T follicular helper cell (primary cell): ENCODE data around the gene LARP1.
"Not testable (repeated sequence)": the region's sequence is repeated elsewhere in the genome, so short reads cannot be mapped to it uniquely, and the experiment has no call there.

ENCODE experiments used
- DNase-seq: peaks from one replicate; pipeline ENCODE4 v3.0.0-alpha.2; 2020; ENCODE audit warnings: low read depth

The LARP1 gene

DNA sequence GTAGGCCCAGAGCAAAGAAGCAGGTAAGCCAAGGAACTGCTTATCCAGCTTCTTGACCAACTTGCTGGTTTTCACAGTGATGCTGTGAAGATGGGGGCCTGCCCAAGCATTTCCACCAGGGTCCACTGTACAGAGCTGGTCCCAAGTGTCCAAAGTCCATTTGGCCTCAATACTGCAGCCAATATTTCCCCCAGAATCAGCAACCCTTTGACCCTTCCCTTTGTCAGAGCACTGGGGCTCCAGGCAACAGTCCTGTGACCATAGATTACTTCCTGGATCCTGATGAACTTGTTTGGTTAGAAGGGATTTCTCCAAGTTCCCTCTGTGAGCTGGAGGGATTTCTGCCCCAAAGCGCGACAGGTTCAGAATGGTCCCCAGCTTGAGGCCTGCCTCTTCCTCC, 68.9 kb downstream of the LARP1 start:
- DNase-seq: no peak

DNA sequence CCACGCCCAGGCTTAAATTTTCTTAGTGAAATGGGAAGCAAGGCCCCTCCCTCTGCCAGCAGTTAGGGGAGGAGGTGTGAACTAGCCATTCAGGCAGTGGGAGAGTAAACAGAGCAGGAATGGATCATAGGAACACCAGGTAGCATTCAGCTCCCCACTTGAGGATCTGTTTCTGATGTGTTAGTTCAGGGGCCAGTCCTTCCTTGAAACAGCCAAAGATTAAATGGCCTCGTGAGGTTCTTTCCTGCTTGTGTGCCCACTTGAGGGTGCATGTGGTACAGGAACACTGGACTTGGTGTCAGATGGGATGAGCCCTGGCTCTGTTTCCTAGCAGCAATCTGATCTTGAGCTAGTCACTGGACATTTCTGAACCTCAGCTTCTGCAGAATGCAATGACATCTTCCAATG, 74.0 kb downstream of the LARP1 start:
- no peak for DNase-seq

DNA sequence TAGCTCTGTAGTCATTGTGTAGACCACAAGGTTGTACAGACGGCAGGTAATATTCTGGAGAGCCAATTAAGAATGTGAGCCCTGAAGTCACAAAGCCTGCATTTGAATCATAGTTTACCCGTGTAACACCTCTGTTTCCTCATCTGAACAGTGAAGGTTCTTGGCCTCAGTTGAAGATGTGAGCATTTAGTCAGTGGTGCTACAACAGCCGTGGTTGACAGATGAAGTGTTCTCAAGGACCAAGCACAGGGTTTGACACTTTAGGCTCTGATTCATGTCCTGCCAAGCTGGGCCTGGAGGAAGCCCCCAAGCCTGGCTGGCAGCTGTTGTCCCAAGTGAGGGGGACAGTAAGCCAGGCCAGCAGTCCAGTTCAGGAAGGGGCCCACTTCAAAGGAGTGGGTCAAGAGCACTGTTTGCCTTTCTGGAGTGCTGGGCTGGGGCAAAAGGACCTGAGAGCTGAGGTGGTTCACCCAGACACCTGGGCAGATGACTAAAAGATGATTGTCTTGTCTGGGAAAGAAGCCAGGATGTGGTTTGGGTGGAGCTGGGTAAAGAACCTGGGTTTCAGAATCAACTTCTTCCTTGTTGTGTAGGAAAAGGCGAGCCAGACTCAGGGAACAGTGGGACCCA, 74.5 kb downstream of the LARP1 start:
- DNase-seq: no peak

DNA sequence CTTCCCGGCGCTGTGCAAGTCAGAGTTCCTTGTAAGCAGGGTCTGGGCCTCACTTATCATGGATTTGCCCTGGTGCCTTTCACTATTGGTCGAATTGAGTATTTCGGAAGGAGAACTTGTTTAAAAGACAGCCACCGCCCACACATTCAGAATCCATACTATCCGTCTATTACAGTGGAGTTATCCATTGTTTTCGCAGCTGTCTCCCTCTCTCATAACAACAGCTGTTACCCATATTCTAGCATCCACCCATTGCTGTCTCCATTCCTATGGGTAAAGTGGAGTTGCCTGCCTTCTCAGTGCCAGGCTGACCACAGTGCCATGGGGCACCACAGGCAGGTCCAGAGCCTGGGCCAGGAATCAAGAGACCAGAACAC, 75.0 kb downstream of the LARP1 start:
- no peak for DNase-seq

DNA sequence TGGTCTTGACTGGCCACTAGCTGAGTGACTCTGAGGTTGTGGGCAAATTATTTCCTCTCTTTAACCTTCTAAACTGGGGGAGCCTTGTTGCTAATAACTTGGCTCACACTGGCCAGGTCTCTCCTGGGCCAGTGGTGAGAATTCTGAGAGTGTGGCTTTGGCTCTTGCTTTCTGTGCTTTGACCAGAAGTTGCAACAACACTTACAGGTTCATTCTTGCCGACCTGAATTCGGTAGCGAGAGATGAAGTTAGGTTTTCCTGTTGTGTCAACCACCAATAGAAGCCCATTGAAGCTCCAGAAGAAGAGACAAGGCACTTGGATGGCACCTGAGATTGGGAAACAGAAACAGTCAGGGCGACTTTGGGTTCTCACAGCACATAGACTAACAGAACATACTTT, 75.4 kb downstream of the LARP1 start:
- DNase-seq: no peak

DNA sequence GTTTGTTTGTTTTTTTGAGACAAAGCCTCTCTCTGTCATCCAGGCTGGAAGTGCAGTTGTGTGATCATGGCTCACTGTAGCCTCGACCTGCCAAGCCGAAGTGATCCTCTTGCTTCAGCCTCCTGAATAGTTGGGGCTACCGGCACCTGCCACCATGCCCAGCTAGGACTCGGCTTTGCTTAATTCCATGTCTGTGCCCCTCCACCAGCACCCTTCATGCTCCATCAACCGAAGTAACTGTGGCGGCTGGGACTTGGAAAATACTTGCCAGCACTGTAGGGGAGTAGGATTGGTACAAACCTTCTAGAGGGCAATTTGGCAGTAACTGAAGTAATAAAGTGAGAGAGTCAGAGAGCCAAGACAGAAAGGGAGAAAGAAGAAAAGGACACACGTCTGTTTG, 76.3 kb downstream of the LARP1 start:
- no peak for DNase-seq

DNA sequence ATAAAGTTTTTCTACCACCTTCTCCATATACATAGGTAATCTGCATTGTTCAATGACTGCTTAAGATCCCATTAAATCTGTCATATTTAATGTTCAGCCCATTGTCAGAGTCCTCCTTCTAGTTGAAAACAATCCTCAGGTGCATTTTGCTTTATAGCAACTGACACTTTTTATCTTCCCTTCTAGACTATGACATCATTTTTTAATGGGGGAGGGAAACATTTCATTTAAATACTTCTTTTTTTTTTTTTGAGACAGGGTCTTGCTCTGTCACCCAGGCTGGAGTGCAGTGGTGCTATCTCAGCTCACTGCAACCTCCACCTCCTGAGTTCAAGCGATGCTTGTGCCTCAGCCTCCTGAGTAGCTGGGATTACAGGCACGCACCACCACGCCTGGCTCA, 77.6 kb downstream of the LARP1 start:
- not testable (repeated sequence) for DNase-seq

DNA sequence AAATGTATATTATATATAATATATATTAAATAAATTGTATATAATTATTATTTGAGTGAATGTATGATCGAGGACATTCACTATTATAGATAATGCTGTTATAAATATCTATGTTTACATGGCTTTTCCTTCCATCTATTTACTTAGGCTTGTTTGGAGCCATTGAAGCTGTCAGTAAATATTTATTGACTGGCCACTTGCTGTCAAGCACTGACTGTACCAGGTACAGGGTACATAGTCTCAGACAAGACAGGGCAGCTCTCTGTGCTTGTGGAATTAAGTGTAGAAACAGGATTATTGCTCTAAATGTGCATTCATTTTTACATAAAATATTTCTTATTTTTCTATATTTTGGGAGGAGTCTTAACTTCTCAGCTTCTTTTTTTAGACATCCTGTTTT, 78.9 kb downstream of the LARP1 start:
- DNase-seq: no peak

DNA sequence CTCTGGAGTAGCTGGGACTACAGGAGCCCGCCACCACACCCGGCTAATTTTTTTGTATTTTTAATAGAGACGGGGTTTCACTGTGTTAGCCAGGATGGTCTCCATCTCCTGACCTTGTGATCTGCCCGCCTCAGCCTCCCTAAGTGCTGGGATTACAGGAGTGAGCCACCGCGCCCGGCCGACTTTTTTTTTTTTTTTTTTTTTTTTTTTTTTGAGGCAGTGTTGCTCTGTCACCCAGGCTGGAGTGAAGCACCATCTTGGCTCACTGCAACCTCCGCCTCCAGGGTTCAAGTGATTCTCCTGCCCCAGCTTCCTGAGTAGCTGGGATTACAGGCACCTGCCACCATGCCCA, 80.5 kb downstream of the LARP1 start:
- not testable (repeated sequence) for DNase-seq

DNA sequence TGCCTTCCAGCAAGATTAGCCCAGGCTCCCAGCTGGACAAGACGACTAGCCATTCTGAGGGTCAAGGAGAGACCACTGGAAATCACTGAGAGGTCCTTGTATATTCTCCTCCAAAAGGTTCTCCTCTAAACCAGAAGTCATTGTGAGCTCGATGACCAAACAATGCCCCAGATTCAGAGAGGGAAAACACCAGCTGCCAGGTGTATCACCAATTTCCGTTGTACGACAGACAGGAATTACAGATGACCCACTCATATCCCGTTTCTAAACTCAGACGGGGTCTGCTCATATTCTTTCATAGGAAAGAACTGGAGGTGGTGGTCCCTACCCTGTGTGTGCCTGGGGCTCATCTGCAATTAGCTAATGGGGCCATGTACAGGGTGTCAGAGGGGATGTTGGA, 81.0 kb downstream of the LARP1 start:
- no peak for DNase-seq

DNA sequence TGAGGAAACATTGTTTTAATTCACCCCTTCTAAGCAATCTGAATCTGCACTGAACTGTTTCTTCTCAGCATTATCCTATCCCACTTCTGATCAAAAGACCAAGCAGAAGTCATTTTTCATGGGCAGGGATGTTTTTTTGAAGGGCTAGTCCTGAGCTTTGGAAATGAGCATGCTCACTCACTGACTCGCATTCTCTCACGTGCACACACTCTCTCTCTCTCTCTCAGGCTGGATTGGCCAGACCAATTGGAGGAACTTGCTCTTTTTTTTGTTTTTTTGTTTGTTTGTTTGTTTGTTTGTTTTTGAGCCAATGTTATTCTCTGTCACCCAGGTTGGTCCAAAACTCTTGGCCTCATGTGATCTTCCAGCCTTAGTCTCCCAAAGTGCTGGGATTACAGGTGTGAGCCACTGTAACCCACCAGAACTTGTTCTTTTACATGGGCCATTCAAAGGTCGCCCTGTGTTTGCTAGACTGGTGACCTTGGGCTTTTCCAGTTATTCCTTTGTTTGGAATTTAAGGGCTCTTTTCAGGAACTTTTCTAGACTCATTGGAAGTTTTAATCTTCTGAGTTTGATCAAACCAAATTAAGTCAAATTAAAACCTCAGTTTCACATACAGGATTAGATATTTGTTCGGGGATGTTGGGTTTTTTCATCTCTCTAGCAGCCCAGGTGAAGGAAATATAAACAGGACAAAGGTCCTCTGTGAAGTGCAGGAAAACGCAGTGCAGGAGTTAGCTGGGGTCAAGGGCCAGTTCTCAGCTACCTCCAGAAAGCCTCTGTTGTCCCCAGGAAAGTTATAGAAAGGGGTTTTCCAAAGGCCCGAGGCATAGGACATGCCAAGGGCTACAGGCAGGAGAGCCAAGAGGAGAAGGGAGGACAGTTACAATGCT, 82.1 kb downstream of the LARP1 start:
- no peak for DNase-seq

DNA sequence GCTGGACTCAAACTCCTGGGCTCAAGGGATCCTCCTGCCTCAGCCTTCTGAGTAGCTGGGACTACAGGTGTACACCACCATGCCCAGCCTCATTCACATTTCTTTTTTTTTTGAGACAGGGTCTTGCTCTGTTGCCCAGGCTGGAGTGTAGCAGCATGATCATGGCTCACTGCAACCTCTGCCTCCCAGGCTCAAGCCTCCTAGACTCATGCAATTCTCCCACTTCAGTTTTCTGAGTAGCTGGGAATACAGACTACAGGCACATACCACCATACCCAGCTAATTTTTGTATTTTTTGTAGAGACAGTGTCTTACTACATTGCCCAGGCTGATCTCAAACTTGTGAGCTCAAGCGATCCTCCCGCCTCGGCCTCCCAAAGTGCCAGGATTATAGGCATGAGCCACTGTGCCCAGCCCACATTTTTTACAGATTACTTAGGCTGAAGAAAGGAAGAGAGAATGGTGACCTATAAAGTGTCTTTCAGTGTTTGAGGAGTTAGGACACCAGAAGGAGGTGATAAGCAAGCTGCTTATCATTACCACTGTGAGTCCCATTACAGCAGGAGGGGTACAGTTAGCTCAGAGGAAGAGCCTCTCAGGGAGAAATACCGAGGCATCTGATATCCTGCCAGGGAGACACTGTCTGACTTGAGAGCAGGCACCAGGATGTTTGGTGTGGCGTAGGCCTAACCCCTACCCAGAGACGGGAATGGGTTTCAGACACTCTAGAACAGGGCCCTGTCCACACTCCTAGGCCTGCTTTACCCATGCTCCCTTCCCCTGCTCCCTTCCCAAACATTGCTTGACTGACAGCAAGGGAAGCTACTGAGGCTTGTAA, 85.5 kb downstream of the LARP1 start:
- no peak for DNase-seq

DNA sequence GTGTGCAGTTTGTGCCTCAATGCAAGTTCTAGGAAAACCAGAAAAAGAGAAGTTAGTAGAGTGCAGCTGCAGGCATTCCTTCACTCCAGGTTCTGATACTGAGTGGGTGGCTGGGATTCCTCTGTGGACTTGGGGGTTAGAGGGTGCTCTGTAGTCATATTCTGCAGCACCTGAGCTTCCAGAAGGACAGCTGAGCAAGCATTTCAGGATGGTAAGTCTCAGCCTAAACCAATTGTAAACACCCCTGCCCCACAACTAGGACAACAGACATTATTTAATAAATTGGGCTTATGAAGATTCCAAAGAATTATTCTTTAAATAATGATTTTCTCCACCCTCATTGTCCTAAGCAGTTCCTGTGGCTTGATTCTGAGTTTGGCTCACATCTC, 86.1 kb downstream of the LARP1 start:
- DNase-seq: no peak

DNA sequence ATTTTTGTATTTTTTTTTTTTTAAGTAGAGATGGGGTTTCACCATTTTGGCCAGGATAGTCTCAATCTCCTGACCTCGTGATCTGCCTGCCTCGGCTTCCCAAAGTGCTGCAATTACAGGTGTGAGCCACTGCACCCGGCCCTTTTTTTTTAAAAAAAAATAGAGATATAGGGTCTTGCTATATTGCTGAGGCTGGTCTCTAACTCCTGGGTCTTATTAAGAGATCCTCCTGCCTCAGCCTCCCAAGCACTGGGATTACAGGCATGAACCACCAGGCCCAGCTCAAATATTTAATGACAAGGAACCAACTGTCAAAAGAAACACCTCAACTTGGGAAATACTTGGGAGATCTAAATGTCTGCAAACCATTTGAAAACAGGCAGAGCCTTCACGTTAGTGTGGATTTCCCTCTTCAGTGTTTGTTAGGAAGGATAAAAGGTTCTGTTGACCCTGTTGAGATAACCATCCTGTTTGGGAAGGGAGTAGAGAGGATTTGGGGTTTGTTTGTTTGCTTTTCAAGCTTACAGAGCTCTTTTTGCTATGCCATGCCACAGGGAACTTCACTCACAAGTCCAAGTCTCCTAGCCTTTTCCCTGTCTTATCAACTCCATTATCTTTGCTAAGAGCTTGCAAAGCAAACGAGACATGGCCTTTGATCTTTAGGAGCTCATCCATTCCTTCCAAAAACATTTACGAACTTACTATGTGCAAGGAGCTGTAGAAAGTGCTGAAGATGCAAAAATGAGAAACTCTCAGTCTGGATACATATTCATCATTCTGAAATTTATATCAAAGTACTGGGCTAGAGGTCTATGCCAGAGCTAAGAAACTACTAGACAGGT, 87.7 kb downstream of the LARP1 start:
- no peak for DNase-seq

DNA sequence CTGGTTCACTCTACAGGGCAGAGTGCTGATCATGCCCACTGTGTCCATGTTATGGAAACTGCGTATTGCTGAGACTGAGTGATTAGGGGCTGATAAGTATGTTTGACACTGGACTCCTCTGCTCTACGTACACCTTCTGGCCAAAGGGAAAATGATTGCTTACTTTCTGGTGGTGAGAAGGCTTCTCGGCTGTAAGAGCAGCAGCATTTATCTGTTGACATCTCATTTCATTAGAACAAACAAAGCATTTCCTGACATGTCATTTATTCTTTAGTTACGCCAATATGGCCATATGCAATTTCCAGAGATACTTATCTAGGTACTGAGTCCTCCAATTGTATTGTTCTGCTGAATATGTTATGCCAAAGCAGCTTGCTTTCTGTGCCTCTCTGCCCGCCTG, 89.6 kb downstream of the LARP1 start:
- no peak for DNase-seq

DNA sequence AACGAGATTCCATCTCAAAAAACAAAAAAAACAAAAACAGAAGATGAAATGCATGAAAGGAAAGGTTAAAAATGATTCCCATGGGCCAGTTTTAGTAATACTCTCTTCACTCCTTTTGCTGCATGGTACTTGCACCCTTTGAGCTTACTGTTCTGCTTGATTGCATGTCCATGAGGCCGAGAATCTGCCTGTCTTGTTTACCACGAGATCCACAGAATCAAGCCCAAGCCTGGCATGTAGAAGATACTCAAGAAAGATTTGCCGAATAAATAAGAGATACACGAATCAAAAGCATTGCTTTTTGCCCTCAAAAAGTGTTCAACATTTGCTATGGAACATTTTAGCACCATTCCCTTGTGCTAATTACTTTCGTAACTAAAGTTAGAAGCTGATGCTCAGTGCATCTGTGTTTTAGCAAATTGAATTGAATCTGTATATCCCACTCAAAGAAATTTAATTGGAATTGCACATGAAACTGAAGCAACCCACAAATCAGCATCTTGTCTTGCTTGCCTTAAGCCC, 94.1 kb downstream of the LARP1 start:
- no peak for DNase-seq

DNA sequence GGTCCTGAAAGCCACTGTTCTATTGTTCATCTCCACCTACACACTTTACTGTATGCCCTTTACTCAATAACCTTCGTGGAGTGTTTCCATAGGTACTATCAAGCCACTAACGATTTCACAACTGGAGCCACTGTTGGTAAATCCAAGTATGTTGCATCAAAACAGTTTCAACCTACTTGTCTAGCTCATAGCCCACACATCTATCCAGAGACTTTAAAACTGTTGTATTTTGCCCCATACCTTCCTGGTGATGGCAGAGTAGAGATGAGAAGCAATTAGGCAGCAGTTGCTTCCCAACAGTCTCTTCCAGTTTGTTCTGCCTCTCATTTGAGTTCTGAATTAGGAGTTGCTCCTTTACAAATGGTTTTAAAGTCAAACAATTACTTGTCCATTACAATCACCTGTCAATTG, 94.6 kb downstream of the LARP1 start:
- DNase-seq: no peak

DNA sequence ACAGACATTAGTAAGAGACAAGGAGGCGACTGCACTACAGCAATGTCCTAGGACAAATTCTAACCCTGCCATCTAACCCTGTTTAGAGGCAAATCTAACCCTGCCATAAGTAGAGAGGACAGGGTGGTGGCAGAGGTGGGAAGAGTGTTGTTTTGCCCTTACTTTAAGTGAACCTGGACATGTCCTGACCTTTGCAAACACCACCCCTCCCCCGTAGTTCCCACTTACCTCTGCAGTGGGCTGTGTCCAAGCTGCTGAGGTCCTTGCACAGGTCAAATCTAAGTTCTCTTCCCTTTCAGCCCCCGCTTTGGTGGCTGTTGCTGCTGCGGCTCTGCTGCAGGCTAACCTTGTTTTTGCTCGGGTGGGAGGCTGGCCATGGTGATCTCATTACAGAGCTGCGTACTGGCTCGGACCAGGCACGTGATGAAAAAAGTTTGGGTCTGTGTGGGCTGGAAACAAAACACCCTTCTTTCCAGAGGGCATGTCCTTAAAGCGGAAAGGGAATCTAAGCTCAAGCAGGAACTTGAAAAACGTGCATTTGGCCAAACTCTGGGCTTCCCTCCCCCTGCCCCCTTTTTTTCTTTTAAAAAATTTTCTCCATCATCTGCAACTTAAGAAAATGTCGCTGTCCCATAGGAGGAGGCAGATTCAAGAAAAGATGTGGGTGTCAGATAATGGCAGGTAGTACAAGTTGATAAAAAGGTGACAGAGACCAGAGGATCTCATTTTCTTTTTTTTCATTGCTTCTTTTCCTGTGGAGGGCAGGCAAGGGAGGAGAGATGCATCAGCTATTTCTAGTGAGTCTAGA, 95.3 kb downstream of the LARP1 start, which contains the start of gene FAXDC2:
FAXDC2 (minus strand) TSS at position 349 of the 808 bp plus-strand sequence. CDS start 12,425 bp downstream, outside the sequence.
- no peak for DNase-seq

DNA sequence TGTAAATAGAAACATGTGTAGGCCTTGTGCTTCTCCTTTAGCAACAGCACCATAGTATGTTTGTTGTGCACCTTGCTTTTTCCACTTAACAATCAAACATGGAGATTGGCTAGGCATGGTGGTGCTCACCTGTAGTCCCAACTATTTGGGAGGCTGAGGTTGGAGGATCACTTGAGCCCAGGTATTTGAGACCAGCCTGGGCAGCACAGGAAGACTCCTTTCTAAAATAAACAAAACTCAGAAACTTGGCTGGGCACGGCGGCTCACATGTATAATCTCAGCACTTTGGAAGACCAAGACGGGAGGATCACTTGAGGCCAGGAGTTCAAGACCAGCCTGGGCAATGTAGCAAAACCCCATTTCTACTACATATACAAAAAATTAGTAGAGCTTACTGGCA, 96.2 kb downstream of the LARP1 start:
- DNase-seq: no peak

DNA sequence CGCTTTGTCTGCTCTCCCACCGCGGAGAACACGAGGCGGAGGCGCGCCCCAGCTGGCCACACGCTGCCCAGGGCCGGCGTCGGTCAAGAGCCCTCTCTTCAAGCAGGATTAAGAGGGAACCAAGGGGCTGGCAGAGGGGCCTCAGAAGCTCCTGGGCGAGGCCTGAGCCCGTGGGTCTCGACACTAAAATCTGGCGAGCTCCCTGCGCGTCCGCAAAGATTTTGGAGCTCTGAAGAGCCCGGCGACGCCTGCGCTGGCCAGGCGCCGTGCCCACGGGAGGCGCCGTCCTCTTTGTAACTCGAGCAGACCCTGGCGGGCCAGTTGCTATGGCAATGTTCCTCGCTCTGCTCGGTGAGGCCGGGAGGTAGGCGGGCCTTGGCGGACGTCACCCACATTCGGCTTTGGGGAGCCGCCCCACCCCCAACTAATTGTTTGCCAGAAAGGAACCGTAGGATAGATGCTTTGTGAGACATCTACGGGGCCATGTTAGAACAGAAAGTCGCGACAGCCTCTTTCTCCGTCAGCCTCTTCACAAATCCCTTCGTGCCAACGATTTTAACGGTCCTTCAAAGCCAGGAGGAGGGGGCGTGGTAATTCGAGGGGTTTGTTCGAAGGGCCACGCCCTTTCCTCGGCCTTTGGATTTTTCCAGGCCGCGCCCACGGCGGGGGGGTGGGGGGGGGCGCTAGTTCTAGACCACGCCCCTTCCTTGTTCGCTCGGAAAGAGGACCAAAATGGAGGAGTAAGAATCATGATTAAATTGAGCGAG, 102.5 kb downstream of the LARP1 start:
- peak; percentile 84 for DNase-seq
